HEK293 (cell line): Measurements from ENCODE around the gene ME3.

Experiments
- GLI2 ChIP-seq: fragments of 450-650 bp; formaldehyde crosslinking; IDR thresholded peaks from 2 replicates; pipeline ENCODE4; 2017; ENCODE audit warnings: missing biosample characterization, missing genetic modification characterization, low read depth, borderline replicate concordance
- IKZF3 ChIP-seq: fragments of 450-650 bp; IDR thresholded peaks from 2 replicates; pipeline ENCODE4 v1.5.0; 2018; ENCODE audit warnings: missing biosample characterization, mild to moderate bottlenecking, missing genetic modification characterization, moderate library complexity
- MYNN ChIP-seq: fragments of 450-650 bp; formaldehyde crosslinking; IDR thresholded peaks from 2 replicates; pipeline ENCODE4 v1.5.1; 2016; ENCODE audit warnings: missing biosample characterization, missing genetic modification characterization, borderline replicate concordance
- OVOL3 ChIP-seq: fragments of 450-650 bp; formaldehyde crosslinking; IDR thresholded peaks from 2 replicates; pipeline ENCODE4 v1.5.1; 2016; ENCODE audit warnings: missing biosample characterization, missing genetic modification characterization
- PRDM10 ChIP-seq: fragments of 450-650 bp; formaldehyde crosslinking; IDR thresholded peaks from 2 replicates; pipeline ENCODE4 v1.5.1; 2016; ENCODE audit warnings: missing biosample characterization, missing genetic modification characterization
- PRDM4 ChIP-seq: fragments of 450-650 bp; formaldehyde crosslinking; IDR thresholded peaks from 2 replicates; pipeline ENCODE4 v1.5.1; 2017; ENCODE audit warnings: missing biosample characterization, missing genetic modification characterization
- SP3 ChIP-seq: fragments of 450-650 bp; formaldehyde crosslinking; IDR thresholded peaks from 2 replicates; pipeline ENCODE4 v1.5.1; 2016; ENCODE audit warnings: missing biosample characterization, missing genetic modification characterization
- TSHZ1 ChIP-seq: fragments of 450-650 bp; formaldehyde crosslinking; IDR thresholded peaks from 2 replicates; pipeline ENCODE4 v1.5.1; 2016; ENCODE audit warnings: missing biosample characterization, missing genetic modification characterization, borderline replicate concordance
- ZBTB11 ChIP-seq: fragments of 450-650 bp; formaldehyde crosslinking; conservative IDR thresholded peaks from 2 replicates; pipeline ENCODE4 v1.5.1; 2016; ENCODE audit warnings: low read depth, missing biosample characterization, missing genetic modification characterization
- ZNF140 ChIP-seq: fragments of 450-650 bp; formaldehyde crosslinking; IDR thresholded peaks from 2 replicates; pipeline ENCODE4 v1.5.1; 2016; ENCODE audit warnings: missing biosample characterization, missing genetic modification characterization
- ZNF146 ChIP-seq: fragments of 450-650 bp; formaldehyde crosslinking; IDR thresholded peaks from 2 replicates; pipeline ENCODE4 v1.5.1; 2016; ENCODE audit warnings: missing biosample characterization, missing genetic modification characterization
- ZNF157 ChIP-seq: fragments of 450-650 bp; formaldehyde crosslinking; IDR thresholded peaks from 2 replicates; pipeline ENCODE4 v1.5.1; 2016; ENCODE audit warnings: missing biosample characterization, missing genetic modification characterization
- ZNF184 ChIP-seq: fragments of 450-650 bp; IDR thresholded peaks from 2 replicates; pipeline ENCODE4 v1.5.1; 2018; ENCODE audit warnings: missing biosample characterization, mild to moderate bottlenecking, missing genetic modification characterization
- ZNF423 ChIP-seq: fragments of 450-650 bp; formaldehyde crosslinking; IDR thresholded peaks from 2 replicates; pipeline ENCODE4 v1.5.1; 2016; ENCODE audit warnings: missing biosample characterization, missing genetic modification characterization
- ZNF596 ChIP-seq: fragments of 450-650 bp; IDR thresholded peaks from 2 replicates; pipeline ENCODE4 v1.5.0; 2018; ENCODE audit warnings: missing biosample characterization, mild to moderate bottlenecking, missing genetic modification characterization, moderate library complexity
- ZNF670 ChIP-seq: fragments of 450-650 bp; formaldehyde crosslinking; IDR thresholded peaks from 2 replicates; pipeline ENCODE4 v1.5.1; 2016; ENCODE audit warnings: missing biosample characterization, missing genetic modification characterization, low read depth
- ZNF76 ChIP-seq: fragments of 450-650 bp; formaldehyde crosslinking; IDR thresholded peaks from 2 replicates; pipeline ENCODE4; 2016; ENCODE audit warnings: low read depth, missing biosample characterization, missing genetic modification characterization, borderline replicate concordance
- ZSCAN16 ChIP-seq: fragments of 450-650 bp; formaldehyde crosslinking; IDR thresholded peaks from 2 replicates; pipeline ENCODE4 v1.5.1; 2016; ENCODE audit warnings: missing biosample characterization, missing genetic modification characterization

The ME3 gene

GRCh38 chr11:86464509-86465221, 207.8 kb downstream of the ME3 start (continued):
- TF ChIP-seq ZBTB11 (tag by site-specific recombination) (no peak), ZNF157 (tag by site-specific recombination) (no peak), ZSCAN16 (tag by site-specific recombination) (no peak), PRDM4 (peak; percentile 69), ZNF670 (tag by site-specific recombination) (no peak), SP3 (tag by site-specific recombination) (no peak), ZNF140 (tag by site-specific recombination) (no peak), ZNF184 (no peak), ZNF596 (tag by site-specific recombination) (no peak), PRDM10 (tag by site-specific recombination) (0 out of 2 replicates have a peak, but pooled peaks have one; percentile 8), IKZF3 (tag by site-specific recombination) (no peak), ZNF76 (tag by site-specific recombination) (no peak), GLI2 (tag by site-specific recombination) (no peak), ZNF146 (tag by site-specific recombination) (no peak), OVOL3 (tag by site-specific recombination) (0 out of 2 replicates have a peak, but pooled peaks have one; percentile 56), MYNN (tag by site-specific recombination) (no peak), TSHZ1 (tag by site-specific recombination) (0 out of 2 replicates have a peak, but pooled peaks have one; percentile 38), ZNF423 (tag by site-specific recombination) (no peak)
